HG03558 (cell line): ENCODE results near the gene CACNG1.
"Not testable (repeated sequence)": the region's sequence is repeated elsewhere in the genome, so short reads cannot be mapped to it uniquely, and the experiment has no call there.

Experiments used
- ATAC-seq: cut with Tn5 transposase; IDR thresholded peaks from one replicate; pipeline ENCODE4 v1.9.1; 2021; ENCODE audit warnings: moderate number of reproducible peaks; ENCODE audit not compliant: unreplicated experiment; ENCODE audit errors: extremely low read depth

The CACNG1 gene

DNA sequence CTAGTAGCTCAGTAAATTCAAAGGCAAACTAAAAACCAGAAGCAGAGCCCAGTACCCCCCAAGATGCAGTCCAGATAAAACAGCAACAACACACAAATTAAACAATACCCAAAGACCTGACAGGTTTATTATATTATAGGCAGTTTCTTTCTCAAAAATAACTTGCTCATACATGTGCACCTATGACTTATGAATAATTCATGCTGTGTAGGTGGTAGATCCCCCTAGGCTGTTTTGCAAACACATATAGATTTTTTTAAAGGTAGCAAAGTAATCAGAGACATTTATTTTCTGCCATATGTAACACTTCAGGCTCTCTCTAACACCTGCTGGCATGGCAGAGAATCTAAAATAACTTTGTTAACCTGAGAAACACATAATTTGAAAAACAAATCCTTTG lies 27.2 kb downstream of the CACNG1 start:
- no peak for ATAC-seq

GRCh38 chr17:67072885-67073284 lies 28.5 kb downstream of the CACNG1 start:
- ATAC-seq: no peak

GRCh38 chr17:67074781-67075180 lies 30.4 kb downstream of the CACNG1 start:
- ATAC-seq: no peak

DNA sequence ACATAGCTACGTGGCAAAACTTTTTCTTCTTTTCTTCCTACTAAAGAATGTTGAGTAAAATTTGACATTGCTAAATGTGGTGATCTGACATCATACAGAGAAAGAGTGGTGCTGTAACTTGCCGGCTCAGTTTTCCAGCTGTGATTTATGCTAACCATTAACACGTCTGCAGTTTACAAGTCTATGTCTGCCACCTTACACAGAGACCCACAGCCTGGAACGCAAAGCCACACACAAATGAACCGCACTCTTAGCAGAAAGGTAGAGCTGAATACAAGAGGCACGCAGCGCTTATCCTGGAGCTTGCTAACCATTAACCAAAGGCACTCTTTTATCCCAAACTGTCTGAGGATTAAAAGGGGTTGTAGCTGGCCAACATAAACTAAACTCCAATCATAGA lies 31.9 kb downstream of the CACNG1 start:
- ATAC-seq: no peak

DNA sequence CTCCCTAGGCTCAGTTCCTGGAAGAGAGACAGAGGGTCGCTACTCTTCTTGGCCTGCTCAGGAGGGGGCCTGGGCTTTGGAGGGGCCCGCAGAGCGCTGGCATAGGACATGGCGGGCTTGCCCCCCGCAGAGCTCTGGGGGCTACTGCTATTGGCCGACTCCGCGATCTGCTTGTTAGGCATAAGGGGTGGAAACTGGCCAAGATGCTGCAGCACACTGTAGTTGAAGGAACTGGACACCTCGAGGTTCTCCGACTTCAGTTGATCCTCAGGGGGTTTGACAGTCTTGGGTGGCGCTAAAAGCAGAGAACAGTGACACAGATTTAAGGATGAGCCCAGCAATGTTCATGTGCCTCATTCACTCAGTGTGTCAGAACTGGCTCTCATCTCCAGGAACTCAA lies 33.9 kb downstream of the CACNG1 start:
- no peak for ATAC-seq

- ATAC-seq: no peak
Measured at GRCh38 chr17:67079491-67079890, 35.1 kb downstream of the CACNG1 start.

GRCh38 chr17:67080804-67081203 lies 36.5 kb downstream of the CACNG1 start:
- ATAC-seq: no peak

DNA sequence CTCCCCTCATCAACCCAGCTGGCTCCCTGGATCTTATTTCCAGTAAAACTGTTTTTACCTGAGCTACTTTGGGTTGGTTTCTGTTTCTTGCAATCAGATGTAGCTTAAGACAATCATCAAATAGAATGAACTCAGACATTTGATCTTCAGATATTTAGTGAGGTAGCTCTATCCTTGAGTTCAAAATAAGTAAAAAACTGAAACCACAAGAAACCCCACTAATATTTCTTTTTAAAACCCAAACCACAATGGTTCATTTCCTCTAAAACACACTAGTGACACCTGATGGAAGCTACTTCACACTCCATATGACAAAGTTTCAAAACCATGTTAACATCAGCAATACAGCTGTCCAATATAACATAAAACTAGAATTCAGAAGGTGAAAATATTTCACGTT lies 37.8 kb downstream of the CACNG1 start:
- peak; percentile 77 for ATAC-seq

DNA sequence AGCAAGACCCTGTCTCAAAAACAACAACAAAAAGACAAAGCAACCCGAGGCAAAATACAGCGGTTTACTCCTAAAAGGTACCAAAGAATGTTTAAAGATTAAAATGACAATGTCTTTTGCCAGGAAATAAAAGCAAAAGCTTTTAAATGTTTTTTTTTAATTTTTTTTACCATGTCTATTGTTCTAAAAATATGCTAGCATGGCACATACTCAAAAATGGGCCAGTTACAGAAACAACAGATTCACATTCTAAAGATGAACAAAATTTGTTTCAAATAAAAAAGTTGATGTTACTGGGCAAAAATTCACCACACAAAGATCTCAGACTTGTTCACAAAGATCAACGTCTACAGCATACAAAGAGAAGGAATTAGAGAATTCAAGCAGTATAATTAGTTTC lies 41.1 kb downstream of the CACNG1 start:
- ATAC-seq: no peak

GRCh38 chr17:67088639-67089038 lies 44.3 kb downstream of the CACNG1 start:
- no peak for ATAC-seq

GRCh38 chr17:67090341-67090740 lies 46.0 kb downstream of the CACNG1 start:
- ATAC-seq: no peak

GRCh38 chr17:67092291-67092690 lies 47.9 kb downstream of the CACNG1 start:
- ATAC-seq: no peak

DNA sequence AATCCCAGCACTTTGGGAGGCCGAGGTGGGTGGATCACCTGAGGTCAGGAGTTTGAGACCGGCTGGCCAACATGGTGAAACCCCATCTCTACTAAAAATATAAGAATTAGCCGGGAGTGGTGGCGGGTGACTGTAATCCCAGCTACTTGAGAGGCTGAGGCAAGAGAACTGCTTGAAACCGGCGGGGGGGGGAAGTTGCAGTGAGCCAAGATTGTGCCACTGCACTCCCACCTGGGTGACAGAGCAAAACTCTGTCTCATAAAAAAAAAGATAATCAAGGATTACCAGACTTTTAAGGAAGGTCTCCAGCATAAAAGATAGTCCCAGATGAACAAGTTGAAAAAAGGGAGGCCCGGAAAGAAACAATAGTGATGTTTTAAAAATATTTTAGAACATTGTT lies 48.4 kb downstream of the CACNG1 start:
- not testable (repeated sequence) for ATAC-seq

GRCh38 chr17:67093348-67093747 lies 49.0 kb downstream of the CACNG1 start:
- ATAC-seq: no peak

DNA sequence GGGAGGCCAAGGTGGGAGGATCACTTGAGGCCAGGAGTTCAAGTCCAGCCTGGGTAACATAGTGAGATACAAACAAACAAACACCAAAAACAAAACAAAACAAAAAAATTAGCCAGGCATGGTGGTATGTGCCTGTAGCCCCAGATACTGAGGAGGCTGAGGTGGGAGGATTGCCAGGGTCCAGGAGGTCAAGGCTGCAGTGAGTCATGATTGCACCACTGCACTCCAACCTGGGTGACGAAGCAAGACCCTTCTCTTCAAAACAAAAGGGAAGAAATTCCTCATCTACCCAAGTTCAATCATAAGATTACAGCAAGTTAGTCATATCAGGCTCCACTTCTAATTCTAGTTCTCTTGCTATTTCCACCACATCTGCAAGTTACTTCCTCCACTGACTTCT lies 50.9 kb downstream of the CACNG1 start:
- ATAC-seq: not testable (repeated sequence)

DNA sequence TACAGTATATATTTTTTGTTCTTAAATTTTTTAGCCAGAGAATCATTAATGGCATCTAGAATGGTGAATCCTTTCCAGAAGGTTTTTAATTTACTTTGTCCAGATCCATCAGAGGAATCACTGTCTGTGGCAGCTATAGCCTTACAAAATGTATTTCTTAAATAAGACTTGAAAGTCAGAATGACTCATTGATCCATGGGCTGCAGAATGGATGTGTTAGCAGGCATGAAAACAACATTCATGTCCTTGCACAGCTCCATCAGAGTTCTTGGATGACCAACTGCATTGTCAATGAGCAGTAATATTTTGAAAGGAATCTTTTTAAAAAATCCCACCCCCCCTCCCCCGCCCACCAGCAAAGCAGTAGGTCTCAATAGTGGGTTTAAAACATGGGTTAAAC lies 51.4 kb downstream of the CACNG1 start:
- ATAC-seq: no peak

- no peak for ATAC-seq
Measured at GRCh38 chr17:67096609-67097008, 52.3 kb downstream of the CACNG1 start.

DNA sequence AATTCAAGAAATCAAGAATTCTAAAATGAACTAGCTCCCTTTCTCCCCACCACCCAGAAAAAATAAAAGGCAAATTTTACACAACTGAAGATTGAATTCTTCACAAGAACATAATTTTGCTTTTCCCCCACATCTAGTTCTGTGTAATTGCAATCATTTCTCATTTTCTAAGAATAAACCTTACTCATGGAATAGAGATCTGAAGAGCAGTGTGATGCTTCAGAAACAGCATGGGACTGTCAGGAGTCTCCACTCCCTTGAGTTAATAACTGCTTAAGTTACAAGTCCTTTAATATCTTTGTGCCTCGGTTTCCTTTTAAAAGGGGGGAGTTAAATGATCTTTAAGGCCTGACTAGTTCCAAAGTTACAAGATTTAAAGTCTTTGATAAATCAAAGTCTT lies 53.7 kb downstream of the CACNG1 start:
- ATAC-seq: no peak

DNA sequence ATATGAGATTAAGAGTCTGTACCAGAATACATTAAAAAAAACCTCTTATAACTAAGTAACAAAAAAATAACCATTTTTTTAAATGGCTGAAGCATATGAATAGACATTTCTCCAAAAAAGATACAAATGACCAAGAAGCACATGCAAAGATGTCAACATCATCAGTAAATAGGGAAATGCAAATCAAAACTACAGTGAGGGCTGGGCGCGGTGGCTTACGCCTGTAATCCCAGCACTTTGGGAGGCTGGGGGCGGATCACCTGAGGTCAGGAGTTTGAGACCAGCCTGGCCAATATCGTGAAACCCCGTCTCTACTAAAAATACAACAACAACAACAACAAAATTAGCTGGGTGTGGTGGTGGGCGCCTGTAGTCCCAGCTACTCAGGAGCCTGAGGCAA lies 60.3 kb downstream of the CACNG1 start:
- not testable (repeated sequence) for ATAC-seq

GRCh38 chr17:67105213-67105612 lies 60.9 kb downstream of the CACNG1 start:
- no peak for ATAC-seq
